DOHH2 (cell line): Measurements from ENCODE around the gene NASP.
A peak's percentile ranks its signal among the peaks of the same experiment; 100 is the strongest.

Experiments used
- CTCF ChIP-seq: fragments of 200-600 bp; sonication (generic); IDR thresholded peaks from one replicate; pipeline ENCODE4 v1.5.1; 2014; ENCODE audit warnings: antibody characterized with exemption, mild to moderate bottlenecking, low read depth, low read length; ENCODE audit not compliant: poor library complexity, severe bottlenecking
- EZH2phosphoT487 ChIP-seq: fragments of 200-600 bp; sonication (generic); IDR thresholded peaks from 2 replicates; pipeline ENCODE4 v1.6.1; 2017; ENCODE audit warnings: borderline replicate concordance, mild to moderate bottlenecking, antibody characterized with exemption, low read length, moderate library complexity, mixed read lengths

- TF ChIP-seq CTCF, result peak; percentile 53
- TF ChIP-seq EZH2phosphoT487, result no peak
Observed at GRCh38 chr1:45584351-45585109, 689 bp downstream of the NASP start.
